Neural cell (in vitro differentiated cells): ENCODE results near the gene HEG1. TPM values are rescaled to one million over a fixed set of nuclear protein-coding genes. Genes with fewer than 3 reads are reported as not detected.

Experiments
- H2AFZ ChIP-seq: fragments of 200-600, 300-800 bp; sonication (generic), shearing (Covaris generic); 2 replicates; pipeline ENCODE4 v1.6.0; 2014; ENCODE audit warnings: low read depth, mild to moderate bottlenecking, antibody characterized with exemption, low read length, moderate library complexity
- H3F3A ChIP-seq: fragments of 200-600 bp; shearing (Covaris generic); 2 replicates; pipeline ENCODE4 v1.6.1; 2016; ENCODE audit warnings: mild to moderate bottlenecking, moderate library complexity, mixed read lengths, antibody characterized with exemption, low read length; ENCODE audit not compliant: insufficient read depth, poor library complexity, severe bottlenecking
- H3K27ac ChIP-seq: fragments of 200-600, 300-800 bp; sonication (generic), shearing (Covaris generic); 2 replicates; pipeline ENCODE4 v1.5.1; 2014; ENCODE audit warnings: mild to moderate bottlenecking, low read length, moderate library complexity
- H3K27me3 ChIP-seq: fragments of 300-800, 200-600 bp; sonication (generic), shearing (Covaris generic); 2 replicates; pipeline ENCODE4 v1.6.0; 2014; ENCODE audit warnings: mild to moderate bottlenecking, low read depth, low read length, moderate library complexity; ENCODE audit not compliant: insufficient read depth
- H3K36me3 ChIP-seq: fragments of 300-800, 200-600 bp; sonication (generic), shearing (Covaris generic); 2 replicates; pipeline ENCODE4 v1.5.1; 2014; ENCODE audit warnings: mild to moderate bottlenecking, antibody characterized with exemption, low read length, moderate library complexity; ENCODE audit not compliant: insufficient read depth
- H3K4me2 ChIP-seq: fragments of 300-800, 200-600 bp; sonication (generic), shearing (Covaris generic); 2 replicates; pipeline ENCODE4 v1.6.0; 2014; ENCODE audit warnings: mild to moderate bottlenecking, low read length
- H3K4me3 ChIP-seq: fragments of 300-800, 200-600 bp; sonication (generic), shearing (Covaris generic); 2 replicates; pipeline ENCODE4 v1.5.1; 2014; ENCODE audit warnings: mild to moderate bottlenecking, low read length, moderate library complexity
- H3K79me2 ChIP-seq: fragments of 200-600 bp; shearing (Covaris generic); replicated peaks from 2 replicates; pipeline ENCODE4 v1.6.0; 2014; ENCODE audit warnings: mild to moderate bottlenecking, low read length, moderate library complexity; ENCODE audit not compliant: insufficient read depth
- H3K9ac ChIP-seq: fragments of 300-800, 200-600 bp; sonication (generic), shearing (Covaris generic); 2 replicates; pipeline ENCODE4 v1.6.1; 2016; ENCODE audit warnings: mild to moderate bottlenecking, low read length, mixed read lengths
- H3K9me2 ChIP-seq: fragments of 200-600 bp; shearing (Covaris generic); 2 replicates; pipeline ENCODE4 v1.6.1; 2016; ENCODE audit warnings: mild to moderate bottlenecking, low read length, mixed read lengths; ENCODE audit not compliant: insufficient read depth
- H3K9me3 ChIP-seq: fragments of 200-600, 300-800 bp; sonication (generic), shearing (Covaris generic); 2 replicates; pipeline ENCODE4 v1.6.1; 2016; ENCODE audit warnings: mild to moderate bottlenecking, mixed run types, low read length, moderate library complexity, mixed read lengths
- H4K20me1 ChIP-seq: fragments of 200-600 bp; shearing (Covaris generic); 2 replicates; pipeline ENCODE4 v1.6.1; 2016; ENCODE audit warnings: mild to moderate bottlenecking, mixed run types; ENCODE audit not compliant: insufficient read depth
- EP300 ChIP-seq: fragments of 450-650 bp; conservative IDR thresholded peaks from 2 replicates; pipeline ENCODE4 v1.6.1; 2014; ENCODE audit warnings: antibody characterized with exemption, mild to moderate bottlenecking, moderate library complexity; ENCODE audit not compliant: poor library complexity, severe bottlenecking
- EZH2 ChIP-seq: fragments of 200-600, 300-800 bp; shearing (Covaris generic), sonication (generic); IDR thresholded peaks from 2 replicates; pipeline ENCODE4 v1.6.1; 2014; ENCODE audit warnings: antibody characterized with exemption, low read length, borderline replicate concordance, mild to moderate bottlenecking; ENCODE audit not compliant: insufficient read depth, poor library complexity, severe bottlenecking
- MXI1 ChIP-seq: fragments of 450-650 bp; conservative IDR thresholded peaks from 2 replicates; pipeline ENCODE4 v1.6.1; 2014; ENCODE audit warnings: antibody characterized with exemption, mild to moderate bottlenecking; ENCODE audit not compliant: poor library complexity, severe bottlenecking
- POLR2AphosphoS5 ChIP-seq: IDR thresholded peaks from 2 replicates; pipeline ENCODE4 v1.6.1; 2012
- RAD21 ChIP-seq: fragments of 450-650 bp; conservative IDR thresholded peaks from 2 replicates; pipeline ENCODE4 v1.6.1; 2014; ENCODE audit warnings: antibody characterized with exemption, mild to moderate bottlenecking, moderate library complexity
- SMC3 ChIP-seq: fragments of 450-650 bp; conservative IDR thresholded peaks from 2 replicates; pipeline ENCODE4 v1.6.1; 2014; ENCODE audit warnings: antibody characterized with exemption, mild to moderate bottlenecking, moderate library complexity; ENCODE audit not compliant: poor library complexity
- TAF1 ChIP-seq: IDR thresholded peaks from 2 replicates; pipeline ENCODE4 v1.6.1; 2012; ENCODE audit warnings: low read depth
- polyA plus RNA-seq: library from polyadenylated mRNA; depleted of rRNA; stranded (reverse); fragments of >200 nt; gene quantifications from 2 replicates; pipeline ENCODE4 v1.2.3, GENCODE V29; 2014
- TF ChIP-seq, protein P1 (sequence below): fragments of 450-650 bp; IDR thresholded peaks from 2 replicates; pipeline ENCODE4 v1.5.1; 2014; ENCODE audit warnings: antibody characterized with exemption, mild to moderate bottlenecking, moderate library complexity; ENCODE audit not compliant: poor library complexity, severe bottlenecking
- TF ChIP-seq, protein P2 (sequence below): IDR thresholded peaks from 2 replicates; pipeline ENCODE4 v1.6.1; 2012; ENCODE audit warnings: borderline replicate concordance

HEG1 gene
- polyA plus RNA-seq, 1 donor from 2014 or later = 0.48 TPM

DNA sequence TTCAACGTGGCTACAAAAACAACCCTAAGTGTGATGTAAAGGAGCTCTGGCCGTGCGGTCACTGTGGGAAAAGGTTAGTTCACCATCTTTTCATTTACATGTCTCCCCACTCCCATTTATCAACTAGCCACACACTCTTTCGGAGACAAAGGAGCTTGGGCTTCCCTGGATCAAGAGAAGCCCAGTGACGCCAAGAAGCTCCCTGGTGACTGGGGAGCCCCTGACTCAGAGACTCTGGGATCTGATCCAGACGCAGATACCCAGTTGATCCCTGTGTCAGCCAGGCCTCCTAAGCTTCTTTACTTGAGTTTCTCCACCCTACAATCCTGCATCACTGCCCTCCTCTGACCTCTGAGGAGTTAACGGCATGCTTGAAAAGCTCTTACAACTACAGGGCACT is 43.9 kb downstream of the HEG1 start:
- no peak overlapping the region for H3K9ac ChIP-seq
- TF ChIP-seq TAF1 (no peak), EP300 (no peak), RAD21 (no peak), MXI1 (no peak), SMC3 (no peak), EZH2 (no peak), POLR2AphosphoS5 (no peak)
- TF ChIP-seq, protein P1, sequence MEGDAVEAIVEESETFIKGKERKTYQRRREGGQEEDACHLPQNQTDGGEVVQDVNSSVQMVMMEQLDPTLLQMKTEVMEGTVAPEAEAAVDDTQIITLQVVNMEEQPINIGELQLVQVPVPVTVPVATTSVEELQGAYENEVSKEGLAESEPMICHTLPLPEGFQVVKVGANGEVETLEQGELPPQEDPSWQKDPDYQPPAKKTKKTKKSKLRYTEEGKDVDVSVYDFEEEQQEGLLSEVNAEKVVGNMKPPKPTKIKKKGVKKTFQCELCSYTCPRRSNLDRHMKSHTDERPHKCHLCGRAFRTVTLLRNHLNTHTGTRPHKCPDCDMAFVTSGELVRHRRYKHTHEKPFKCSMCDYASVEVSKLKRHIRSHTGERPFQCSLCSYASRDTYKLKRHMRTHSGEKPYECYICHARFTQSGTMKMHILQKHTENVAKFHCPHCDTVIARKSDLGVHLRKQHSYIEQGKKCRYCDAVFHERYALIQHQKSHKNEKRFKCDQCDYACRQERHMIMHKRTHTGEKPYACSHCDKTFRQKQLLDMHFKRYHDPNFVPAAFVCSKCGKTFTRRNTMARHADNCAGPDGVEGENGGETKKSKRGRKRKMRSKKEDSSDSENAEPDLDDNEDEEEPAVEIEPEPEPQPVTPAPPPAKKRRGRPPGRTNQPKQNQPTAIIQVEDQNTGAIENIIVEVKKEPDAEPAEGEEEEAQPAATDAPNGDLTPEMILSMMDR = no peak
- TF ChIP-seq, protein P2, sequence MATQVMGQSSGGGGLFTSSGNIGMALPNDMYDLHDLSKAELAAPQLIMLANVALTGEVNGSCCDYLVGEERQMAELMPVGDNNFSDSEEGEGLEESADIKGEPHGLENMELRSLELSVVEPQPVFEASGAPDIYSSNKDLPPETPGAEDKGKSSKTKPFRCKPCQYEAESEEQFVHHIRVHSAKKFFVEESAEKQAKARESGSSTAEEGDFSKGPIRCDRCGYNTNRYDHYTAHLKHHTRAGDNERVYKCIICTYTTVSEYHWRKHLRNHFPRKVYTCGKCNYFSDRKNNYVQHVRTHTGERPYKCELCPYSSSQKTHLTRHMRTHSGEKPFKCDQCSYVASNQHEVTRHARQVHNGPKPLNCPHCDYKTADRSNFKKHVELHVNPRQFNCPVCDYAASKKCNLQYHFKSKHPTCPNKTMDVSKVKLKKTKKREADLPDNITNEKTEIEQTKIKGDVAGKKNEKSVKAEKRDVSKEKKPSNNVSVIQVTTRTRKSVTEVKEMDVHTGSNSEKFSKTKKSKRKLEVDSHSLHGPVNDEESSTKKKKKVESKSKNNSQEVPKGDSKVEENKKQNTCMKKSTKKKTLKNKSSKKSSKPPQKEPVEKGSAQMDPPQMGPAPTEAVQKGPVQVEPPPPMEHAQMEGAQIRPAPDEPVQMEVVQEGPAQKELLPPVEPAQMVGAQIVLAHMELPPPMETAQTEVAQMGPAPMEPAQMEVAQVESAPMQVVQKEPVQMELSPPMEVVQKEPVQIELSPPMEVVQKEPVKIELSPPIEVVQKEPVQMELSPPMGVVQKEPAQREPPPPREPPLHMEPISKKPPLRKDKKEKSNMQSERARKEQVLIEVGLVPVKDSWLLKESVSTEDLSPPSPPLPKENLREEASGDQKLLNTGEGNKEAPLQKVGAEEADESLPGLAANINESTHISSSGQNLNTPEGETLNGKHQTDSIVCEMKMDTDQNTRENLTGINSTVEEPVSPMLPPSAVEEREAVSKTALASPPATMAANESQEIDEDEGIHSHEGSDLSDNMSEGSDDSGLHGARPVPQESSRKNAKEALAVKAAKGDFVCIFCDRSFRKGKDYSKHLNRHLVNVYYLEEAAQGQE = no peak
- no peaks in the 10 kb centered on the region for H3K79me2 ChIP-seq
- no peaks in the 10 kb centered on the region for H4K20me1 ChIP-seq
- H3K4me3 ChIP-seq = no peak overlapping the region
- no peaks in the 10 kb centered on the region for H3F3A ChIP-seq
- no peaks in the 10 kb centered on the region for H3K9me2 ChIP-seq
- H2AFZ ChIP-seq = no peak overlapping the region
- H3K27me3 ChIP-seq = no peaks in the 10 kb centered on the region
- H3K9me3 ChIP-seq = no peaks in the 10 kb centered on the region
- H3K36me3 ChIP-seq = no peaks in the 10 kb centered on the region
- H3K27ac ChIP-seq = no peak overlapping the region
- H3K4me2 ChIP-seq = no peak overlapping the region

DNA sequence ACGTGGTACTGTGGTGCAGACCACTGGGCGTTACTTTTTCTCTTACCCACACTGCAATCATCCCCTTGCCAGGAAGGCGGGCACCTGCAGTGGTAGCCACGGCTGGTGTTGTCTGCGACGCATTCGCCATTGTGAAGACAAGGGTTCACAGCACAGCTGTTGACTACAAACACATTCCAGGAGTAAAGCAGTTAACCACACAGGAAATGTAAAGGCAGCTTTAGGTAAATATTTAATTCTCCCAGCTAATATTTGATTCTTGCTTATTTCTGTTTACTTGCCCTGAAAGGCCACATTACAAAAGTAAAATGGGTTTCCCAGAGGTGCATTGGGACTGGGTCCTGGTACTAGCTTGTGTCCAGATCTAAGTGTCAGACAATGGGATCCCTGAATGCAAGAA is 45.4 kb downstream of the HEG1 start:
- no peak overlapping the region for H3K4me2 ChIP-seq
- H3K9ac ChIP-seq = no peak overlapping the region
- no peaks in the 10 kb centered on the region for H4K20me1 ChIP-seq
- no peaks in the 10 kb centered on the region for H3K9me2 ChIP-seq
- H3K27me3 ChIP-seq = no peaks in the 10 kb centered on the region
- no peaks in the 10 kb centered on the region for H3F3A ChIP-seq
- no peaks in the 10 kb centered on the region for H3K79me2 ChIP-seq
- H3K4me3 ChIP-seq = no peak overlapping the region
- no peak overlapping the region for H3K27ac ChIP-seq
- H3K9me3 ChIP-seq = no peaks in the 10 kb centered on the region
- no peak overlapping the region for H2AFZ ChIP-seq
- H3K36me3 ChIP-seq = no peaks in the 10 kb centered on the region
- TF ChIP-seq, protein P2 = no peak
- TF ChIP-seq RAD21 (no peak), EZH2 (no peak), SMC3 (no peak), POLR2AphosphoS5 (no peak), TAF1 (no peak), MXI1 (no peak), EP300 (no peak)
- TF ChIP-seq, protein P1 = no peak
